ENCODE data around the gene CAMK2N1.

The CAMK2N1 gene

DNA sequence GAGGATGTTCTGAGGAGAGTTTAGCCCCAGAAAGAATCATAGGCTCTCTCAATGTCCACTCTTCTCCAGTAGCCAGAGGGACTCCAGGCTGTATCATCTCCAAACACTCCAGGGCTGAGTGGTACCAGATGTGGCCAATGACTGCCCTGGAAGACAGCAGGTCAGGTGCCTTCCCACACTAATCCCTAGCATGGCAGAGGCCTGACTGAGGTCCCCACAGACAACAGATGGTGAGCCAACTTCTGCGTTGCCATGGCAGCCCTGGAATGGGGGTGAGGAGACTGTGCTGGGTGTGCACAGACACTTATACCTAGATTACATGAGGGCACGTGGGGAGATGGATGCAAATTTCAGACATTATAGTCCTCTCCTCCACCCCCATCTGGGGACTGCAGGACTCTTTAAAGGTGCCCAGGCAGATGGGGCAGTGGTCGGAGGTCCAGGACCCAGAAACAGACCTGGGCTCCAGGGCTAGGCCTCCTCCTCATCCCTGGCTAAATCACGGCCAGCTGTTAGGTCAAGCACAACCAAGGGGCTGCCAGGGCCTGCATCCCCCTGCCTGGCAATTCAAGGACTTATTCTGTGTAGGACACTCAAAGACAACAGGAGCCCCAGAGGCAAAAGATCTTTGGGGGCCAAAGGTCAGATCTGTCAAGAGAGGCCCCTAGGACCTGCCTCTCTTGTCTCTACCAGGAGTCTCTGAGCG, 42.9 kb downstream of the CAMK2N1 start:
- no peak for DNase-seq

DNA sequence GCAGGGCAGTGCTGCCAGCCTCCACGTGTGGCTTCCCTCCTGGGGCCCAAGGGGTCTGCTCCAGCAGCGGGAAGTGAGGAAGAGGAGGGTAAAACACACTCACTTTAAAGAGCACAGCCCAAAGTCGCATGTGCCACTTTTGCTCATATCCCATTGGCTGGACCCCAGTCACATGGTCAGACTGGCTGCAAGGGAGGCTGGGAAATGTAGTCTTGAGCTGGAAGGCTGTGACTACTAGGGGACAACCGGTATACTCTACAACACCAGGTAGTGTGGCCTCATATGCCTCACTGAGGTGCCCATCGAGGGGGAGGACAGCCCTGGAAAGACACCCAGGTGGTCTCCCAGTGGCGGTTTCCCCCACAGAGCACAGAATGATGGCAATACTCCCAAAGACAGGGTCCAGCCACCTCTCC, 45.2 kb downstream of the CAMK2N1 start:
- no peak for DNase-seq

DNA sequence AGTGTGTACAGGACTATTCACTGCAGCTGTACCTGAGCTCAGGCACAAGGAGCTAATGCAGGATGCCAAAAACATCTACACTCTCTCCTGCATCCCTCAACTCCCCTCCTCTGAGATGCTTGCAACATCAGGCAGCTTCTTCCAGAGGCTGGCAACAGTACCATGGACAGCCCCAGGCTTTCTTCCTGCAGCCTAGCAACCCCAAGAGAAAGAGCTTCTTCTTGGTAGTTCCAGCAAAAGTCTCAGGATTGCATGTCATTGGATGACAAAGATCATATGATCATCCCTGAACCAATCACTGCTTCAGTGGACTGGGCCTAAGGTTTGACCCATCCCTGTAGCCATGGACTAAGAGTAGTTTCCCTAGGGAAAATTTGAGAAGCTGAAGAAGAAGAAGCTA, 46.7 kb downstream of the CAMK2N1 start:
- no peak for DNase-seq

DNA sequence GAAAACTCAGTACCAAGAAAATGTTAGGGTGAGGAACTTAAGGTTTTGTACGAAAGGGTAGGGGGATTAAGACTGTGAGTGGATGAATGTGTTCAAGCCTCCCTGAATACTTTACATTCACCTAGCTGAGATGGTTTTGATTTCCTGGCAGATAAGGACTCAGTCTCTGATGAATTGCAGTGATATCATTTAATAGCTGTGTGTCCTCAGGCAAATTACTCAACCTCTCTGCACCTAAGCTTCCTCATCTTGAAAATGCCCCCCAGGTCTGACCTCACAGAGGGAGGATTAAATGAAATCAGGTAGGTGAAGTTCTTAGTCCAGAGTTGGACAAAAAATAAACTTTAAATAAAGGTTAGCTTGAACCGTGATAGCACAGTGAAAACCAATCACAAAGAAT, 48.4 kb downstream of the CAMK2N1 start:
- no peak for DNase-seq

DNA sequence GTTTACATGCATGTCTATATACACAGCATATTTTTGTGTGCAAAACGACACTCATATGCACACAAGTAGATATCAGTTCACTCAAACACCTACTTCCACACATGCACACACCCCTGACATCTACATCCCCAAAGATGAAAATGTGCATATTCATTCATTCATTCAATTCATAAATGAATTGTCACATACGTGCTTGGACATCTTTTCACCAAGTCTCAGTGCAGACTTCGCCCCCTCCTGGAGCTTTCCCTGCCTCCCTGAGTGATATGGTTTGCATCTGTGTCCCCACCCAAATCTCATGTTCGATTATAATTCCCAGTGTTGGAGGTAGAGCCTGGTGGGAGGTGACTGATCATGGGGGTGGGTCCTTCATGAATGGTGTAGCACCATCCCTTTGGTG, 53.1 kb downstream of the CAMK2N1 start:
- no peak for DNase-seq

All from NCI-H1436 treated with DMSO at 0.1 percent for 48 hours (cell line).